Fibroblast of lung (primary cell): ENCODE data around the gene CPM. TPM values are rescaled to one million over a fixed set of nuclear protein-coding genes. Genes with fewer than 3 reads are reported as not detected.

Source experiments
- DNase-seq, 2 donors: peaks; one replicate each; pipeline versions ENCODE4 v3.0.0 to v3.0.0-alpha.2; 2010; ENCODE audit warnings: low read depth in 2 of 2
- H2AFZ ChIP-seq: 2 replicates; pipeline ENCODE4 v1.5.1; 2012; ENCODE audit warnings: low read length, control low read depth, inconsistent platforms
- H3K27ac ChIP-seq: 2 replicates; pipeline ENCODE4 v1.5.1; 2011; ENCODE audit warnings: low read length, control low read depth; ENCODE audit not compliant: insufficient read depth
- H3K27me3 ChIP-seq: 2 replicates; pipeline ENCODE4 v1.5.1; 2011; ENCODE audit warnings: mild to moderate bottlenecking, low read length; ENCODE audit not compliant: control insufficient read depth, insufficient read depth
- H3K36me3 ChIP-seq: 2 replicates; pipeline ENCODE4 v1.5.1; 2011; ENCODE audit warnings: low read length; ENCODE audit not compliant: control insufficient read depth, insufficient read depth
- H3K4me1 ChIP-seq: 2 replicates; pipeline ENCODE4 v1.5.1; 2011; ENCODE audit warnings: low read length; ENCODE audit not compliant: control insufficient read depth, insufficient read depth; ENCODE audit errors: extremely low read depth
- H3K4me2 ChIP-seq: 2 replicates; pipeline ENCODE4 v1.5.1; 2011; ENCODE audit warnings: low read length, control low read depth; ENCODE audit not compliant: insufficient read depth; ENCODE audit errors: extremely low read depth
- H3K4me3 ChIP-seq, 4 experiments: fragments of 200-600 bp in 1 of 4; sonication (generic) in 1 of 4; replicated peaks in 1 of 4; 2 replicates each; pipeline ENCODE4 v1.5.1; 2011 to 2016; ENCODE audit warnings: low read length in 4 of 4, low read depth in 3 of 4, mild to moderate bottlenecking in 3 of 4, control low read depth in 2 of 4, inconsistent platforms in 1 of 4, mixed read lengths in 1 of 4; ENCODE audit not compliant: insufficient read depth in 1 of 4; ENCODE audit errors: control extremely low read depth in 1 of 4
- H3K79me2 ChIP-seq: 2 replicates; pipeline ENCODE4 v1.5.1; 2012; ENCODE audit warnings: mild to moderate bottlenecking, low read length, inconsistent platforms; ENCODE audit not compliant: control insufficient read depth, insufficient read depth
- H3K9ac ChIP-seq: 2 replicates; pipeline ENCODE4 v1.5.1; 2011; ENCODE audit warnings: mild to moderate bottlenecking, low read length, control low read depth; ENCODE audit not compliant: insufficient read depth
- H3K9me3 ChIP-seq: 2 replicates; pipeline ENCODE4 v1.5.1; 2012; ENCODE audit warnings: low read depth, low read length; ENCODE audit not compliant: control insufficient read depth, insufficient read depth
- H4K20me1 ChIP-seq: 2 replicates; pipeline ENCODE4 v1.5.1; 2011; ENCODE audit warnings: low read length; ENCODE audit not compliant: control insufficient read depth, insufficient read depth; ENCODE audit errors: extremely low read depth
- EZH2 ChIP-seq: IDR thresholded peaks from 2 replicates; pipeline ENCODE4 v1.5.1; 2012; ENCODE audit warnings: low read length, control low read depth, mild to moderate bottlenecking; ENCODE audit errors: missing control alignments
- polyA plus RNA-seq, 2 donors: library from polyadenylated mRNA; depleted of rRNA in 1 of 2; stranded (reverse) in 1 of 2; unstranded in 1 of 2; fragments of >200 nt; gene quantifications; 2 replicates each; pipeline ENCODE4 v1.2.1, GENCODE V29; 2011 to 2012; ENCODE audit warnings: missing spikeins in 1 of 2
- total RNA-seq: library from RNA; depleted of rRNA; stranded (reverse); fragments of >200 nt; gene quantifications from 2 replicates; pipeline ENCODE4 v1.2.1, GENCODE V29; 2014
- TF ChIP-seq, protein P1 (sequence below), 2 donors: IDR thresholded peaks in 1 of 2; conservative IDR thresholded peaks in 1 of 2; 1 replicate in 1 of 2; 2 replicates in 1 of 2; pipeline ENCODE4 v1.5.1; 2011 to 2012; ENCODE audit warnings: low read length in 2 of 2, control low read depth in 1 of 2, inconsistent platforms in 1 of 2, low read depth in 1 of 2, mild to moderate bottlenecking in 1 of 2

Gene CPM
- total and polyA plus RNA-seq, 2 donors (not counting 1 experiment from before 2014, with no cell fraction given) = 5.3 to 23.5 TPM

DNA sequence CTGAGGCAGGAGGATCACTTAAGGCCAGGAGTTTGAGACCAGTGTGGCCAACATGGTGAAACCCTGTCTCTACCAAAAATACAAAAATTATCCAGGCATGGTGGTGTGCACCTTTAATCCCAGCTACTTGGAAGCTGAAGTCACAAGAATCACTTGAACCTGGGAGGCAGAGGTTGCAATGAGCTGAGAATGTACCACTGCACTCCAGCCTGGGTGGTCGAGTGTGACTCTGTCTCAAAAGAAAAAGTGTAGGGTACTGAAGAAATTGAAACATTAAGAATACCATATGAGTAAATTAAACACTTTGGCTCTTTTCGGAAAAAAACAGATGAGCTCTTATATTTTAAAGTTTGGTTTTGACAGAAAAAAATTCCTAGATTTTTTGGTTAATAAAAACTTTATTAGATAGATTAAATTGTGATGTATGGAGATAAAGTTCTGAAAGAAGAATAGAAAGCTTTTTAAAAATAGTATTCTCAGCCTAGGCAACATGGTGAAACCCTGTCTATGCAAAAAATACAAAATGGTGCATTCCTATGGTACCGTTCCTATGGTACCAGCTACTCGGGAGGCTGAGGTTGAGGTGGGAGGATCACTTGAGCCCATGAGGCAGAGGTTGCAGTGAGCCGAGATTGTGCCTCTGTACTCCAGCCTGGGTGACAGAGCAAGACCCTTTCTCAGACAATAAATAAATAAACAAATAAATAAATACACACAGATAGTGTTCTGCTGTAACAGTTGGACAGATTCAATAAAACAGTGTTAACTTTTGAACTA is 104.9 kb downstream of the CPM start:
- H2AFZ ChIP-seq = no peak overlapping the region
- no peak overlapping the region for H3K27ac ChIP-seq
- no peaks in the 10 kb centered on the region for H3K27me3 ChIP-seq
- H3K9me3 ChIP-seq = no peaks in the 10 kb centered on the region
- no peak overlapping the region for H3K4me2 ChIP-seq
- no peaks in the 10 kb centered on the region for H3K4me1 ChIP-seq
- DNase-seq = no peak
- no peak overlapping the region for H3K4me3 ChIP-seq
- no peak overlapping the region for H3K9ac ChIP-seq
- TF ChIP-seq, protein P1, sequence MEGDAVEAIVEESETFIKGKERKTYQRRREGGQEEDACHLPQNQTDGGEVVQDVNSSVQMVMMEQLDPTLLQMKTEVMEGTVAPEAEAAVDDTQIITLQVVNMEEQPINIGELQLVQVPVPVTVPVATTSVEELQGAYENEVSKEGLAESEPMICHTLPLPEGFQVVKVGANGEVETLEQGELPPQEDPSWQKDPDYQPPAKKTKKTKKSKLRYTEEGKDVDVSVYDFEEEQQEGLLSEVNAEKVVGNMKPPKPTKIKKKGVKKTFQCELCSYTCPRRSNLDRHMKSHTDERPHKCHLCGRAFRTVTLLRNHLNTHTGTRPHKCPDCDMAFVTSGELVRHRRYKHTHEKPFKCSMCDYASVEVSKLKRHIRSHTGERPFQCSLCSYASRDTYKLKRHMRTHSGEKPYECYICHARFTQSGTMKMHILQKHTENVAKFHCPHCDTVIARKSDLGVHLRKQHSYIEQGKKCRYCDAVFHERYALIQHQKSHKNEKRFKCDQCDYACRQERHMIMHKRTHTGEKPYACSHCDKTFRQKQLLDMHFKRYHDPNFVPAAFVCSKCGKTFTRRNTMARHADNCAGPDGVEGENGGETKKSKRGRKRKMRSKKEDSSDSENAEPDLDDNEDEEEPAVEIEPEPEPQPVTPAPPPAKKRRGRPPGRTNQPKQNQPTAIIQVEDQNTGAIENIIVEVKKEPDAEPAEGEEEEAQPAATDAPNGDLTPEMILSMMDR (conservative IDR thresholded peaks at IDR 0.05 in 1 of 2, IDR thresholded peaks at IDR 0.05 in 1 of 2; ENCODE audit: low read depth in 1 of 2, low read length in 2 of 2) = no peak
- TF ChIP-seq EZH2 = no peak
- peaks cover 5% of the 10 kb centered on the region for H3K36me3 ChIP-seq
- H4K20me1 ChIP-seq = no peaks in the 10 kb centered on the region
- peaks cover 13% of the 10 kb centered on the region for H3K79me2 ChIP-seq

DNA sequence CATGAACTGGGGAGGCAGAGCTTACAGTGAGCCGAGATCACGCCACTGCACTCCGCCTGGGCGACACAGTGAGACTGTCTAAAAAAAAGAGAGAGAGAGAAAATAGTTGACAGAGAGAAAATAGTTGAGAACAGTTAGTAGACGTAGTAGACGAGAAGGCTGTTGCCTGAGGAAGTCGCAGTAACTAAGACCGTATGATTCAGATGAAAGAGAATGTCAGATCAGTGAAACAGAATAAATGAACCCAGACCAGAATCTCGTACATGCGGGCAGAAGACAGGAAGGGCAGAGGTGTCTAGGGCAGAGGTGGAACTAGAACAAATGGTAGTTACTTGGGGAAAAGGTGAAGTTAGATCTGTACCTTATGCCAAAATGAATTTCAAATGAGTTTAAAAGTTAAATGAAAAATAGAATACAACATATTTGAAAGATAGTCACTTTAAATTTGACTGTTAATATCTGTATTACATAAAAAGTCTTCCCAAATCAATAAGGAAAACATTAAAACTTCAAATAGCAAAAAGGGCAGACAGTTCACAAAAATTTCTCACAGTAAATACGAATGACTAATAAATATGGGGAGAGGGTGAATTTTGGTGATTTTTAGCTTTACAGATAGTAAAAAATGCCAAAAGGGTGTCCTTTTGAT is 107.3 kb downstream of the CPM start:
- DNase-seq = no peak
- no peak overlapping the region for H2AFZ ChIP-seq
- no peaks in the 10 kb centered on the region for H3K9me3 ChIP-seq
- H3K36me3 ChIP-seq = peaks cover 7% of the 10 kb centered on the region
- H3K4me1 ChIP-seq = no peaks in the 10 kb centered on the region
- H3K79me2 ChIP-seq = peaks cover 14% of the 10 kb centered on the region
- TF ChIP-seq, protein P1 (conservative IDR thresholded peaks at IDR 0.05 in 1 of 2, IDR thresholded peaks at IDR 0.05 in 1 of 2; ENCODE audit: low read depth in 1 of 2, low read length in 2 of 2) = no peak
- no peak for TF ChIP-seq EZH2
- no peaks in the 10 kb centered on the region for H3K27me3 ChIP-seq
- H3K4me2 ChIP-seq = no peak overlapping the region
- no peak overlapping the region for H3K27ac ChIP-seq
- H3K4me3 ChIP-seq = no peak overlapping the region
- no peak overlapping the region for H3K9ac ChIP-seq
- no peaks in the 10 kb centered on the region for H4K20me1 ChIP-seq

DNA sequence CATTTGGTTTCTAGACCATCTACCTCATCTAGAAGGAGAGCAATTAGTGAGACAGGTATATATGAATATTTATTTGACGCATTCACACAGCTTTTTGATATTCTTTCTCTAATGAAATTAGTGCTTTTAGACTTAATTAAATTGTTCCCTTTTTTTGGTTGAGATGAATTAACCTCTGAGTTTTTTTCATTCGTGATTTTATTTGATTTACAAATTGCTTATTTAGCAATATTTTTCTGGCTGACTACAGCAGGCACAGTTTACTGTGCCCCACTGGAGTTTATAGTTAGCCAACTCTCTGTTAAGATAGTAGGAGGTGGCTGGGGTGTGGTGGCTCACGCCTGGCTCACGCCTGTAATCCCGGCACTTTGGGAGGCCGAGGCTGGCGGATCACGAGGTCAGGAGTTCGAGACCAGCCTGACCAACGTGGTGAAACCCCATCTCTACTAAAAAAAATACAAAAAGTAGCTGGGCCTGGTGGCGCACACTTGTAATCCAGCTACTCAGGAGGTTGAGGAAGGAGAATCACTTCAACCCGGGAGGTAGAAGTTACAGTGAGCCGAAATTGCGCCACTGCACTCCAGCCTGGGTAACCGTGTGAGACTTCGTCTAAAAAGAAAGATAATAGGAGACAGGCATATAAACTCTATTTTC is 108.2 kb downstream of the CPM start:
- Histone ChIP-seq H3K9ac (no peak overlapping the region), H3K9me3 (no peaks in the 10 kb centered on the region), H3K4me1 (no peaks in the 10 kb centered on the region), H3K79me2 (peaks cover 19% of the 10 kb centered on the region), H3K4me3 (no peak overlapping the region), H3K27ac (no peak overlapping the region), H3K36me3 (peaks cover 7% of the 10 kb centered on the region), H3K27me3 (no peaks in the 10 kb centered on the region), H2AFZ (no peak overlapping the region), H4K20me1 (no peaks in the 10 kb centered on the region), H3K4me2 (no peak overlapping the region)
- DNase-seq = no peak
- TF ChIP-seq, protein P1 (conservative IDR thresholded peaks at IDR 0.05 in 1 of 2, IDR thresholded peaks at IDR 0.05 in 1 of 2; ENCODE audit: low read depth in 1 of 2, low read length in 2 of 2) = no peak
- no peak for TF ChIP-seq EZH2
